Regular cardiac myocyte (primary cell): ENCODE measurements around the gene ARHGAP19. TPM values are rescaled to one million over a fixed set of nuclear protein-coding genes. Genes with fewer than 3 reads are reported as not detected.

Source experiments
- total RNA-seq: library from RNA; depleted of rRNA; stranded (reverse); fragments of >200 nt; gene quantifications from 2 replicates; pipeline ENCODE4 v1.2.3, GENCODE V29; 2014

The ARHGAP19 gene, protein sequence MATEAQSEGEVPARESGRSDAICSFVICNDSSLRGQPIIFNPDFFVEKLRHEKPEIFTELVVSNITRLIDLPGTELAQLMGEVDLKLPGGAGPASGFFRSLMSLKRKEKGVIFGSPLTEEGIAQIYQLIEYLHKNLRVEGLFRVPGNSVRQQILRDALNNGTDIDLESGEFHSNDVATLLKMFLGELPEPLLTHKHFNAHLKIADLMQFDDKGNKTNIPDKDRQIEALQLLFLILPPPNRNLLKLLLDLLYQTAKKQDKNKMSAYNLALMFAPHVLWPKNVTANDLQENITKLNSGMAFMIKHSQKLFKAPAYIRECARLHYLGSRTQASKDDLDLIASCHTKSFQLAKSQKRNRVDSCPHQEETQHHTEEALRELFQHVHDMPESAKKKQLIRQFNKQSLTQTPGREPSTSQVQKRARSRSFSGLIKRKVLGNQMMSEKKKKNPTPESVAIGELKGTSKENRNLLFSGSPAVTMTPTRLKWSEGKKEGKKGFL
- 5.6 and 12.1 TPM in 2 replicates for total RNA-seq

DNA sequence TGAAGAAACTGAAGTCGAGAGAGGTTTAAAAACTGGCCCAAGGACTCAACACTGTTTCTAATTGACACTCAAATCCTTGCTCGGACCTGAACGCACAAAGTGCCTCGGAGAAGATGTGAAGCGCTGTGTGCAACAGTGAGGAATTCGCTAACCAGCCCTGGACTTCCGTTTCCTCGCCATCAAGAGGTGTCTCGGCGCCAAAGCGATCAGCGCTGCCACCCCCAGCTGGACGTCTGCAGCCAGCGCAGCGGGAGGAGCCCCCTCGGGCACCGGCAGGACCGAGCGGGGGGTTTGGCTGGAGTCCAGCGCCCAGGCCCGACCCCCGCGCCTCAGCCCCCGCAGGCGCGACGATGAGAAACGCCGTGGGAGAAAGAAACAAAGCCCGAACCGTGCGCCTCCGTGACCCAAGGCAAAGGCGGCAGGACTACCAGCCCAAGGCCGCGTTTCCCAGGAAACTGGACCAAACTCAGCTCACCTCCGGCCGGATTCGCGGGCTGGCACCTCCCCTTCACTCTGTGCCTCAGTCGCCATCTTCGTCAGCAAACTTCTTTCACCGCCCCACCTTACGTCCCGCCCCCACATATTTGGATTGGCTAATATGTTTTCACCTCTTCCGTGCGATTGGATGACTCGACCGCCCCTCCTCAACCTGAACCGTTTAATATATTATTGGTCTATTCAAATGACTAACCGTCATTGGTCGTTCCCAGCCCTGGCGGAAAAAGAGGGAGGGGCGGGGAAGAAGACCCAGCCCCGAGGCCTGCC lies at the start of gene ARHGAP19:
ARHGAP19 (minus strand) TSS at position 541 of the 765 bp plus-strand sequence; CDS start at position 531, 10 bp downstream.

DNA sequence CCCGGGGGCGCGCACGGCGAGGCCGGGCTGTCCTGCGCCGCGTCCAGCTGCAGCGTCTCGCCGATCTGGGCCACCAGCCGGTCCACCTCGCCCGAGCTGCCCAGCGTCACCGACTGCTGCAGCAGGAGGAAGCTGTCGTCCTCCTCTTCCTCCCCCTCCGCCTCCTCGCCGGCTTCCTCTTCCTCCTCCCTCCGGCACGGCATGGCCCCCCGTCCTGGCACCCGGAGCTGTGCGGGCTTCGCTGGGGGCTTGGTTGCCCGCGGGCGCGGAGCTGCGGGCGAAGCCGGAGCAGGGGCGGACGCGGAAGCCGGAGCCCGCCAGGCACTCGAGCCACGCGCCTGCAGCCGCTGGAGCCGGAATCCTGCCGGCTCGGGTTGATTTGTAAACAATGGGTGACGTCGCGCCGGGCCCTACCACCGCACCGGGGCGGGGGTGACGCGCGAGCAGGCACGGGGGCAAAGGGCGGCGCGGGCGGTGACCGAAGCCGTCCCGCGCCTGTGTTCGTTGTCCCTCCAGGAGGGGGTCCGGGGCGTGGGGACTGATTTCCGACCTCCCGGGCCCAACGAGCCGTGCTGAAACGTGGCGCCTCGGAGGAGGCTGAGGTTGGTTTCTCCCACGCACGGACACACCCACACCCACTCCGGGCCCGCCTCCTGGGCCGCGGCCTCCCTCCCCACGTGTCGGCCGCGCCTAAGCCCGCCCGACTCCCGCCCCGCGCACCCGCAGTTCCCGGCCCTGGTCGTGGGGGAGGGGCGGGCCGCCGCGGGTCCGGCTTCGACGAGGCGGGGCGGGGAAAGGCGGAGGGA lies 42.1 kb upstream of the ARHGAP19 start, which contains the start of gene FRAT2:
FRAT2 (minus strand) TSS at position 360 of the 806 bp plus-strand sequence; CDS start at position 203, 157 bp downstream.

DNA sequence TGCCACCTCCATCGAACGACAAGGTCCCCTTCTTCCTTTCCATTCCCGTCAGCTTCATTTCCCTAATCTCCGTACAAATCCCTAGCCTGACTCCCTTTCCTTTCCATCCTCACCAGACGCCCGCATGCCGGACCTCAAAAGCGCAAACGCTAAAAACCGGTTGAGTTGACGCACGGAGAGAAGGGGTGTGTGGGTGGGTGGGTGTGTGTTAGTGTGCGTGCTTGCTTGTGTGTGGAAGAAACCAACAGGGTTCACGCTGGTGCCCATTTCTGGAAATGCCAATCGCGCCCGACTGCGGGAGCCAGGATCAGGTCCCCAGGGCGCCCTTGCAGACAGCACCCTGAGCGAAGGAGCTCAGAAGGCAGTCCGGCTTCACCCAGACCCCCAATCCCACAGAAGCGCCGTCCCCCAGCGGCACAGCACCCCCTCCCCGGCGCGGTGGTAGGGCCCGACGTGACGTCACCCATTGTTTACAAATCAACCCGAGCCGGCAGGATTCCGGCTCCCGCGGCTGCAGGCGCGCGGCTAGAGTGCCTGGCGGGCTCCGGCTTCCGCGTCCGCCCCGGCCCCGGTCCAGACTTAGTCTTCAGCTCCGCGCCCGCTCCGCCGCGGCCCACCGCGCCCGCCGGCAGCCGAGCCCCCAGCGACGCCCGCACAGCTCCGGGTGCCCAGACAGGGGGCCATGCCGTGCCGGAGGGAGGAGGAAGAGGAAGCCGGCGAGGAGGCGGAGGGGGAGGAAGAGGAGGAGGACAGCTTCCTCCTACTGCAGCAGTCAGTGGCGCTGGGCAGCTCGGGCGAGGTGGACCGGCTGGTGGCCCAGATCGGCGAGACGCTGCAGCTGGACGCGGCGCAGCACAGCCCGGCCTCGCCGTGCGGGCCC lies 26.6 kb upstream of the ARHGAP19 start, which contains the start of gene FRAT1:
FRAT1 (plus strand) TSS at position 500 of the 880 bp plus-strand sequence; CDS start at position 683, 183 bp downstream.

DNA sequence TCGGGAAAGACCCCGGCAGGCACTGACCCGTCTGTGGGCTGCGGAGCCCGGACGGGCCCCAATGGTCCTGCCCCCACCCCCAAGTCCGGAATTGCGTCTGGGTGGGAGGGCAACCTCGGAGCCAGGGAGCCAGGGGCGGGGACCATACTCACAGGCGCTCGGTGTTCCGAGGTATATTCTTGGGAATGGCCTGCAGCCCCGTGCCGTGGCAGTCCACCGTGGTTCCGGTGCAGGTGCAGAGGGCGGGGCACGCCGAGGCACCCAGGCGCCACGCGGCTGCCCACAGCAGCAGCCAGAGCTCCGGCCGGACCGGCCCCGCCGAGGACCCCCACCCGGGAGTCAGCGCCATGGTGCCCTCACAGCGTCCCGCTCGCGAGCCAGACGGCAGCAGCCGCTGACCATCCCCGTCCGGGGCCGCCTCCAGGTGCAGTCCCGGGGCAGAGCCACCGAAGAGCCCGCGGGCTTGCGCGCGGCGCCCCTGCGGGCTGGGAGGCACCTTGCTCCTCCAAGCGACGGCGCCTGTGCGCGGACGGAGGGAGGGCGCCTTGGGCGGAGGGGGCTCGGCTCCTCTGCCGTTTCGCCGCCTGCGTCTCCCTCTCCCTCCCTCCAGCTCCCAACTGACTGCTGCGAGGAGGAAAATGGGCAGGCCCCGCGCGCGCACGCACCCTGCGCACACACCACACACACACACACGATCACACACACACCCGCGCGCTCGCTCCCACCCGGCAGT lies 106.9 kb downstream of the ARHGAP19 start, which contains the start of gene SLIT1:
SLIT1 (minus strand) TSS at position 634 of the 733 bp plus-strand sequence; CDS start at position 349, 285 bp downstream.

Other genes with a start within 250 kb of the ARHGAP19 start
- under 0.01 TPM in 2 replicates for gene SLIT1, start 106.7 kb downstream of the ARHGAP19 start, total RNA-seq
- 0.96 and 1.7 TPM in 2 replicates for gene FRAT1, start 26.6 kb upstream of the ARHGAP19 start, total RNA-seq
- 6.1 and 6.2 TPM in 2 replicates for gene FRAT2, start 42.1 kb upstream of the ARHGAP19 start, total RNA-seq
- 14.7 and 38.3 TPM in 2 replicates for gene RRP12, start 108.7 kb upstream of the ARHGAP19 start, total RNA-seq
- gene PGAM1, start 133.6 kb upstream of the ARHGAP19 start, total RNA-seq: 489 and 612 TPM in 2 replicates
- 36.1 and 39.3 TPM in 2 replicates for gene EXOSC1, start 153.4 kb upstream of the ARHGAP19 start, total RNA-seq
- gene ZDHHC16, start 153.5 kb upstream of the ARHGAP19 start, total RNA-seq: 36.6 and 80.9 TPM in 2 replicates
- gene MMS19, start 205.8 kb upstream of the ARHGAP19 start, total RNA-seq: 64.6 and 77.5 TPM in 2 replicates
- 16.9 and 31.4 TPM in 2 replicates for gene UBTD1, start 206.3 kb upstream of the ARHGAP19 start, total RNA-seq